ENCODE results near the gene PCNX1. TPM values are rescaled to one million over a fixed set of nuclear protein-coding genes. Genes with fewer than 3 reads are reported as not detected.

Gene PCNX1
- total and polyA plus RNA-seq, 12 donors, result 4.5 to 66.6 (median 47.7) TPM

DNA sequence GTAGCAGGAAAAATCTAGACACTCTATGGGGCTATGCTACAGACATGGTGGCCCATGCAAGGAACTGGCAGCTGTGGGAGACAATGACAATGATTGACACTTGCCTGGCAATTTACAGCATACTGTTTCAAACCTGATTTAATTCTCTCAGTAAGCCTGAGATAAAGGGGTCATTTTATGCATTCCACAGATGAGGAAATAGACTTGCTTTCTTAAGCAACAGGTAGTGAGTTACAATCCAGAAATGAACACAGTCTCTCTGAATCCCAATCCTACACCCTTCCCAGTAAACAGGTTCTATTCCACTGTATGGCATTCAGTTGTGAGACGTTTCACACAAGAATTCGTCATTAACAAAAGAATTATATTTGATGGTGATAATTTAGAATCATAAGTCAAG lies 15.5 kb upstream of the PCNX1 start:
- ATAC-seq (no peak), DNase-seq (no peak)
- Histone ChIP-seq H3K27me3 (no peaks in the 10 kb centered on the region), H3K27ac (no peak overlapping the region), H3K36me3 (no peaks in the 10 kb centered on the region), H3K9me3 (no peaks in the 10 kb centered on the region), H3K4me1 (peaks cover 0 to 39% (median 0%) of the 10 kb centered on the region in 9 donors), H3K4me3 (no peak overlapping the region)
- intact Hi-C loops (cut with DNase I), result loop anchor here in 1 of 10 donors (10.0 kb wide), 1 partner anchor 67 kb away; no protein-coding TSS in a partner anchor
- TF ChIP-seq, protein P1, sequence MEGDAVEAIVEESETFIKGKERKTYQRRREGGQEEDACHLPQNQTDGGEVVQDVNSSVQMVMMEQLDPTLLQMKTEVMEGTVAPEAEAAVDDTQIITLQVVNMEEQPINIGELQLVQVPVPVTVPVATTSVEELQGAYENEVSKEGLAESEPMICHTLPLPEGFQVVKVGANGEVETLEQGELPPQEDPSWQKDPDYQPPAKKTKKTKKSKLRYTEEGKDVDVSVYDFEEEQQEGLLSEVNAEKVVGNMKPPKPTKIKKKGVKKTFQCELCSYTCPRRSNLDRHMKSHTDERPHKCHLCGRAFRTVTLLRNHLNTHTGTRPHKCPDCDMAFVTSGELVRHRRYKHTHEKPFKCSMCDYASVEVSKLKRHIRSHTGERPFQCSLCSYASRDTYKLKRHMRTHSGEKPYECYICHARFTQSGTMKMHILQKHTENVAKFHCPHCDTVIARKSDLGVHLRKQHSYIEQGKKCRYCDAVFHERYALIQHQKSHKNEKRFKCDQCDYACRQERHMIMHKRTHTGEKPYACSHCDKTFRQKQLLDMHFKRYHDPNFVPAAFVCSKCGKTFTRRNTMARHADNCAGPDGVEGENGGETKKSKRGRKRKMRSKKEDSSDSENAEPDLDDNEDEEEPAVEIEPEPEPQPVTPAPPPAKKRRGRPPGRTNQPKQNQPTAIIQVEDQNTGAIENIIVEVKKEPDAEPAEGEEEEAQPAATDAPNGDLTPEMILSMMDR (IDR thresholded peaks at IDR 0.05), result no peak
- 87 to 93% methylated on average over 2 of the region's 2 CpGs for WGBS, 2 donors

DNA sequence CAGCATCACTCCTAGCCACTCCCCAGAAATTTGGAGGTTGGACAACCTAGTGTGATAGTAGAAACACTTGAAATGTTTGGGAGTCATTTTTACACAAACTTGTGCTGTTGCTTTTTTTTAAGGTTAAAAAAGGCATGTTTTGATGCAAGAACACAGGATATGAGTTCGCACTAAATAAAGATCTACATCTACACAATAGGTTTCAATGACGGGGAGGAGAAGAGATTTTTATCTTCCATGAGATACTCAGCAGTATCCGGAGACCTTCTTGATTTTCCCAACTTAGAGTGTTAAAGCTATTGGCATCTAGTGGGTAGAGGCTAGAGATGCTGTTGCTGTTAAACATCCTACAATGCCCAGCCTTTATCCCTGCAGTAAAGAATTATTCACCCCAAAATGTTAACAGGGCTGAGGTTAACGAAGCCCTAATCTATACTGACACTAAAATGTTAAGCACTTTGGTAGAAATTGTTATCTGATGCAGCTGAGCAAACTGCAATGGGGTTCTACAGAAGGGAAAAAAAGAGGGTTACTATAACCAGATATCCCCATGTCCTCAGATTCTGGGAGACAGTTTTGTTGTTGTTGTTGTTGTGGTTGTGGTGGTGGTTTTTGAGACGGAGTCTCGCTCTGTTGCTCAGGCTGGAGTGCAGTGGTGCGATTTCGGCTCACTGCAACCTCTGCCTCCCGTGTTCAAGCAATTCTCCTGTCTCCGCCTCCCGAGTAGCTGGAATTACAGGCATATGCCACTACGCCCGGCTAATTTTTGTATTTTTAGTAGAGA lies 14.0 kb upstream of the PCNX1 start:
- Histone ChIP-seq H3K9me3 (no peaks in the 10 kb centered on the region), H3K4me1 (peaks cover 0 to 30% (median 5%) of the 10 kb centered on the region in 9 donors), H3K36me3 (no peaks in the 10 kb centered on the region), H3K27me3 (no peaks in the 10 kb centered on the region), H3K4me3 (no peak overlapping the region), H3K27ac (no peak overlapping the region)
- TF ChIP-seq, protein P1 (IDR thresholded peaks at IDR 0.05), result no peak
- 85 to 90% methylated on average over 13 of the region's 13 CpGs for WGBS, 2 donors
- intact Hi-C loops (cut with DNase I), result loop anchor here in 1 of 10 donors (10.0 kb wide), 1 partner anchor 68 kb away; no protein-coding TSS in a partner anchor
- ATAC-seq (no peak), DNase-seq (no peak)

DNA sequence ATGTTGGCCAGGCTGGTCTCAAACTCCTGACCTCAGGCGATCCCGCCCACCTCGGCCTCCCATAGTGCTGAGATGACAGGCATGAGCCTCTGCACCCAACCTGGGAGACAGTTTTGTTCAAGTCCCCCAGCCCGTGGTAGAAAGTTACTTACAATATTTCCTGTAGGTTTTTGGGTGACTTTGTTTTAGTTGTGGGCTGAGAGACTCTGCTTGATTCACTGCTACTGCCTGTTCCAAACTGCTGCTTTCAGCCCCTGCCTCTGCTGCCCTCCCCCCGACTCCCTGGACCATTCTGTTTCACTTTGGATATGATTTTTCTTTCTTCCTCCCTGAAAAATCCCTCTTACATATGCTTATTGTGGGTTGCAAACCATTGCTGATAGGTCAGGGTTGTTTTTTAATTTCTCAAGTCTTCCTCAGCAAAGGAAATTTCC lies 13.4 kb upstream of the PCNX1 start:
- TF ChIP-seq, protein P1 (IDR thresholded peaks at IDR 0.05), result no peak
- Histone ChIP-seq H3K27me3 (no peaks in the 10 kb centered on the region), H3K27ac (no peak overlapping the region), H3K9me3 (no peaks in the 10 kb centered on the region), H3K36me3 (no peaks in the 10 kb centered on the region), H3K4me3 (no peak overlapping the region), H3K4me1 (peaks cover 0 to 31% (median 5%) of the 10 kb centered on the region in 9 donors)
- WGBS, 2 donors, result 87 to 91% methylated on average over 5 of the region's 5 CpGs
- no peak for ATAC-seq
- DNase-seq, result no peak
- intact Hi-C loops (cut with DNase I), result loop anchor here in 1 of 10 donors (10.0 kb wide), 1 partner anchor 69 kb away; no protein-coding TSS in a partner anchor

DNA sequence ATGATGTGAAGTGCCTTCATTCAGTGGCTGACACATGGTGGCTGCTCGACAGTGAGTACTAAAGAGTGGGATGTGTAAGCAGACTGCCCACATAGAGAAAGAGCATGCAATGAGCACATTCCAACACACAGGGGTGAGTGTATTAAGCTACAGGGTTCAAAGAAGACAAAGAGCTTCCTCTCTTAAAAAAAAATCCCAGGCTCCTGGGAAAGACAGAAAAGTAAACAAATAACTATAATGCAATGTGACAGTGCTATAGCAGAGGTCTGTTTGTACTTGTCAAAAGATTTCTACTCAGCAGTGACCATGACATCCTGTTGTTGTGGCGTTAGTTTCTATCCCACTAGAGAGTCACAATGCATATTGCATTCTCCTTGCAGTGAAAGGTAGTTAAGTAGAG lies 12.4 kb upstream of the PCNX1 start:
- DNase-seq (no peak), ATAC-seq (no peak)
- Histone ChIP-seq H3K36me3 (no peaks in the 10 kb centered on the region), H3K27ac (no peak overlapping the region), H3K4me1 (peaks cover 0 to 31% (median 5%) of the 10 kb centered on the region in 9 donors), H3K9me3 (no peaks in the 10 kb centered on the region), H3K4me3 (no peak overlapping the region), H3K27me3 (no peaks in the 10 kb centered on the region)
- WGBS, 2 donors, result 61 to 66% methylated on average over 2 of the region's 2 CpGs
- intact Hi-C loops (cut with DNase I), result loop anchor here in 3 of 10 donors (5.0 to 10.0 kb wide), 3 partner anchors 63 to 73 kb away; no protein-coding TSS in a partner anchor
- TF ChIP-seq, protein P1 (IDR thresholded peaks at IDR 0.05), result no peak
